ENCODE data around the gene RNPEPL1. TPM values are rescaled to one million over a fixed set of nuclear protein-coding genes. Genes with fewer than 3 reads are reported as not detected.

RNPEPL1 gene
- total RNA-seq, 1 experiment from 2014 or later = 88.2 TPM

GRCh38 chr2:240519396-240520129 is 48.7 kb upstream of the RNPEPL1 start:
- intact Hi-C loops (cut with micrococcal nuclease; ENCODE audit: unreplicated experiment) = no loop called here
- no peaks in the 10 kb centered on the region for H3K4me1 ChIP-seq (ENCODE audit: control insufficient read depth, insufficient read depth, low read length)
- ATAC-seq (no peak), DNase-seq (ENCODE audit: low read depth, low spot score) (no peak)
- POLR2A ChIA-PET = no interaction called here
- CTCF ChIA-PET = no interaction called here
- no peak overlapping the region for H3K27ac ChIP-seq (ENCODE audit: low read length)
- TF ChIP-seq CTCF (IDR thresholded peaks at IDR 0.05) (no peak), POLR2AphosphoS5 (IDR thresholded peaks at IDR 0.05; ENCODE audit: low read depth, low read length) (no peak), TCF7L2 (IDR thresholded peaks at IDR 0.05; ENCODE audit: low read depth, low read length) (no peak), REST (IDR thresholded peaks at IDR 0.05; ENCODE audit: insufficient read depth in 1 of 2, low read depth in 2 of 2, low read length in 1 of 2) (no peak), SIN3A (IDR thresholded peaks at IDR 0.05; ENCODE audit: borderline replicate concordance, insufficient read depth, low read depth, low read length) (no peak)
- no peak overlapping the region for H3K4me3 ChIP-seq (ENCODE audit: low read depth in 2 of 2, low read length in 2 of 2)
- no TSS peak for BruUV-seq (replicated peaks)
- H3K36me3 ChIP-seq (ENCODE audit: control insufficient read depth, insufficient read depth, low read length) = no peaks in the 10 kb centered on the region
- H3K27me3 ChIP-seq (ENCODE audit: control insufficient read depth, insufficient read depth, low read length) = no peaks in the 10 kb centered on the region
- in situ Hi-C loops (cut with HindIII; ENCODE audit: low pct_unique_long_range_greater_than_20kb, low sequenced_read_pairs) = no loop called here
- H3K9me3 ChIP-seq (ENCODE audit: control insufficient read depth, insufficient read depth, low read depth, low read length) = peaks cover 3% of the 10 kb centered on the region; the same call in 1 of the 2 replicates

GRCh38 chr2:240520130-240520973 is 47.9 kb upstream of the RNPEPL1 start:
- Histone ChIP-seq H3K27me3 (ENCODE audit: control insufficient read depth, insufficient read depth, low read length) (no peaks in the 10 kb centered on the region), H3K27ac (ENCODE audit: low read length) (no peak overlapping the region), H3K4me3 (ENCODE audit: low read depth in 2 of 2, low read length in 2 of 2) (no peak overlapping the region), H3K4me1 (ENCODE audit: control insufficient read depth, insufficient read depth, low read length) (no peaks in the 10 kb centered on the region), H3K9me3 (ENCODE audit: control insufficient read depth, insufficient read depth, low read depth, low read length) (peaks cover 9% of the 10 kb centered on the region; the same call in 1 of the 2 replicates), H3K36me3 (ENCODE audit: control insufficient read depth, insufficient read depth, low read length) (no peaks in the 10 kb centered on the region)
- POLR2A ChIA-PET = no interaction called here
- CTCF ChIA-PET = no interaction called here
- no peak for DNase-seq (ENCODE audit: low read depth, low spot score)
- no peak for TF ChIP-seq REST (IDR thresholded peaks at IDR 0.05; ENCODE audit: insufficient read depth in 1 of 2, low read depth in 2 of 2, low read length in 1 of 2)
- TF ChIP-seq POLR2AphosphoS5 (IDR thresholded peaks at IDR 0.05; ENCODE audit: low read depth, low read length) = no peak
- TF ChIP-seq CTCF (IDR thresholded peaks at IDR 0.05) = no peak
- TF ChIP-seq TCF7L2 (IDR thresholded peaks at IDR 0.05; ENCODE audit: low read depth, low read length) = no peak
- no peak for TF ChIP-seq SIN3A (IDR thresholded peaks at IDR 0.05; ENCODE audit: borderline replicate concordance, insufficient read depth, low read depth, low read length)
- intact Hi-C loops (cut with micrococcal nuclease; ENCODE audit: unreplicated experiment) = no loop called here
- BruUV-seq (replicated peaks) = no TSS peak
- in situ Hi-C loops (cut with HindIII; ENCODE audit: low pct_unique_long_range_greater_than_20kb, low sequenced_read_pairs) = no loop called here
- ATAC-seq = peak; percentile 62; the same call in 1 of the 2 replicates
